Peyer's patch (tissue), 4 donors: ENCODE data around the gene ADH5.
"Not testable (repeated sequence)": the region's sequence is repeated elsewhere in the genome, so short reads cannot be mapped to it uniquely, and the experiment has no call there.

ENCODE experiments used
- POLR2A ChIP-seq, 2 donors: fragments of 450-650 bp; IDR thresholded peaks; one replicate each; pipeline ENCODE4 v1.5.1; 2017; ENCODE audit warnings: antibody characterized with exemption in 2 of 2, mild to moderate bottlenecking in 2 of 2, moderate library complexity in 2 of 2
- TF ChIP-seq, protein P1 (sequence below), 6 experiments: fragments of 450-650 bp in 4 of 6; fragments of 200-600 bp in 2 of 6; sonication (generic) in 1 of 6; IDR thresholded peaks; one replicate each; pipeline ENCODE4 v1.5.1; 2017 to 2019; ENCODE audit warnings: antibody characterized with exemption in 6 of 6, mild to moderate bottlenecking in 3 of 6, moderate library complexity in 1 of 6

DNA sequence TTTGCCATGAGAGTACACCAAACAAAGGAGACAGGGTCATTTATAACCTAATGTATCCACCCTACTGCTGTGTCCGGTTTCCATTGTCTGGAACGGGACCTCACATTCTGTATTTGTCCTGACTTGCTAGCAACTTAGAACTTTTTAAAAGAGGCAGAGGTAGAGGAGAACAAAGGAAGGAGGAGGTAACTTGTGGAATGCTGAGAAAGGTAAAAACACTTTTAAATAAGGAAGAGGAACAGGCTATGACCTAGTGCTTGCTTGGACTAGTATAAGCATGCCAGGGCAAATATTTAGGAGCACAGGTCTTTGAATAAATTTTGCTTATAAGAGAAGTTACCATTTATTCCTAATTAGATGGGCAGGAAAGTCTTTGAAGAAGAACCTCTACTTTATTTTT is 3.3 kb upstream of the ADH5 start:
- TF ChIP-seq, protein P1, sequence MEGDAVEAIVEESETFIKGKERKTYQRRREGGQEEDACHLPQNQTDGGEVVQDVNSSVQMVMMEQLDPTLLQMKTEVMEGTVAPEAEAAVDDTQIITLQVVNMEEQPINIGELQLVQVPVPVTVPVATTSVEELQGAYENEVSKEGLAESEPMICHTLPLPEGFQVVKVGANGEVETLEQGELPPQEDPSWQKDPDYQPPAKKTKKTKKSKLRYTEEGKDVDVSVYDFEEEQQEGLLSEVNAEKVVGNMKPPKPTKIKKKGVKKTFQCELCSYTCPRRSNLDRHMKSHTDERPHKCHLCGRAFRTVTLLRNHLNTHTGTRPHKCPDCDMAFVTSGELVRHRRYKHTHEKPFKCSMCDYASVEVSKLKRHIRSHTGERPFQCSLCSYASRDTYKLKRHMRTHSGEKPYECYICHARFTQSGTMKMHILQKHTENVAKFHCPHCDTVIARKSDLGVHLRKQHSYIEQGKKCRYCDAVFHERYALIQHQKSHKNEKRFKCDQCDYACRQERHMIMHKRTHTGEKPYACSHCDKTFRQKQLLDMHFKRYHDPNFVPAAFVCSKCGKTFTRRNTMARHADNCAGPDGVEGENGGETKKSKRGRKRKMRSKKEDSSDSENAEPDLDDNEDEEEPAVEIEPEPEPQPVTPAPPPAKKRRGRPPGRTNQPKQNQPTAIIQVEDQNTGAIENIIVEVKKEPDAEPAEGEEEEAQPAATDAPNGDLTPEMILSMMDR (IDR thresholded peaks at IDR 0.05), result not testable (repeated sequence)
- TF ChIP-seq POLR2A (IDR thresholded peaks at IDR 0.05), result not testable (repeated sequence)
